Common myeloid progenitor, CD34-positive (primary cell): ENCODE results near the gene KRTAP10-11.
"Not testable (repeated sequence)": the region's sequence is repeated elsewhere in the genome, so short reads cannot be mapped to it uniquely, and the experiment has no call there.

Experiments
- CTCF ChIA-PET: fragments of 350-600 bp; sonication (Branson Sonifier 250); formaldehyde crosslinking; loops from one replicate; lab custom pipeline; 2021; ENCODE audit warnings: antibody characterized with exemption; lab: Charles Lee
- POLR2A ChIA-PET: fragments of 350-600 bp; sonication (Branson Sonifier 250); formaldehyde crosslinking; loops from one replicate; lab custom pipeline; 2021; ENCODE audit warnings: antibody characterized with exemption; lab: Charles Lee
- DNase-seq, 3 donors: peaks; one replicate each; pipeline versions ENCODE4 v3.0.0 to v3.0.0-alpha.2; 2013
- H3K27ac ChIP-seq, 2 experiments: 1 replicate in 1 of 2; 2 replicates in 1 of 2; pipeline ENCODE4 v1.7.0; 2013; ENCODE audit warnings: inconsistent platforms in 2 of 2, low read length in 2 of 2, mild to moderate bottlenecking in 2 of 2, low read depth in 1 of 2, moderate library complexity in 1 of 2; ENCODE audit not compliant: severe bottlenecking in 2 of 2, insufficient read depth in 1 of 2, poor library complexity in 1 of 2
- H3K27me3 ChIP-seq, 5 experiments: replicated peaks in 2 of 5; 1 replicate in 3 of 5; 2 replicates in 2 of 5; pipeline versions ENCODE4 v1.6.1 to v1.7.0; 2013; ENCODE audit warnings: low read length in 4 of 5, mild to moderate bottlenecking in 2 of 5, moderate library complexity in 2 of 5, inconsistent platforms in 1 of 5; ENCODE audit not compliant: insufficient read depth in 5 of 5, control insufficient read depth in 4 of 5
- H3K36me3 ChIP-seq, 4 experiments: 1 replicate in 2 of 4; 2 replicates in 2 of 4; pipeline versions ENCODE4 v1.6.1 to v1.7.0; 2013; ENCODE audit warnings: low read length in 3 of 4, control low read depth in 1 of 4, mild to moderate bottlenecking in 1 of 4; ENCODE audit not compliant: control insufficient read depth in 4 of 4, insufficient read depth in 4 of 4
- H3K4me1 ChIP-seq, 4 experiments: 1 replicate in 3 of 4; 2 replicates in 1 of 4; pipeline versions ENCODE4 v1.6.1 to v1.7.1; 2013; ENCODE audit warnings: low read length in 3 of 4, mild to moderate bottlenecking in 3 of 4, control low read depth in 1 of 4, inconsistent platforms in 1 of 4, moderate library complexity in 1 of 4; ENCODE audit not compliant: control insufficient read depth in 4 of 4, insufficient read depth in 4 of 4; ENCODE audit errors: control extremely low read depth in 1 of 4
- H3K4me3 ChIP-seq, 7 experiments: 1 replicate in 4 of 7; 2 replicates in 3 of 7; pipeline versions ENCODE4 v1.5.1 to v1.7.0; 2013; ENCODE audit warnings: mild to moderate bottlenecking in 7 of 7, low read length in 6 of 7, moderate library complexity in 6 of 7, inconsistent platforms in 2 of 7, low read depth in 2 of 7, control low read depth in 1 of 7; ENCODE audit not compliant: insufficient read depth in 4 of 7, control insufficient read depth in 1 of 7; ENCODE audit errors: extremely low read depth in 1 of 7
- H3K9me3 ChIP-seq, 5 experiments: 1 replicate in 4 of 5; 2 replicates in 1 of 5; pipeline versions ENCODE4 v1.6.1 to v1.7.1; 2013; ENCODE audit warnings: low read length in 4 of 5, mild to moderate bottlenecking in 2 of 5, inconsistent platforms in 1 of 5, low read depth in 1 of 5, moderate library complexity in 1 of 5; ENCODE audit not compliant: control insufficient read depth in 4 of 5, insufficient read depth in 2 of 5; ENCODE audit errors: control extremely low read depth in 1 of 5
- WGBS: methylation state at CpG from one replicate; pipeline ENCODE4 v1.1.5; 2013; ENCODE audit not compliant: insufficient coverage; 5-methylcytosine and 5-hydroxymethylcytosine counted together

Gene KRTAP10-11

GRCh38 chr21:44682580-44683151, 36.5 kb downstream of the KRTAP10-11 start:
- peaks cover 0 to 16% (median 10%) of the 10 kb centered on the region in 4 experiments for H3K4me1 ChIP-seq
- ChIA-PET POLR2A (no interaction called here), CTCF (no interaction called here)

GRCh38 chr21:44684077-44684476, 37.9 kb downstream of the KRTAP10-11 start:
- peaks cover 0 to 16% (median 10%) of the 10 kb centered on the region in 4 experiments for H3K4me1 ChIP-seq
- 83% methylated on average over 6 of the region's 7 CpGs for WGBS
- H3K4me3 ChIP-seq: no peak overlapping the region
- H3K27ac ChIP-seq: no peak overlapping the region
- no peaks in the 10 kb centered on the region for H3K9me3 ChIP-seq
- H3K36me3 ChIP-seq: no peaks in the 10 kb centered on the region
- H3K27me3 ChIP-seq: peaks cover 0 to 4% (median 0%) of the 10 kb centered on the region in 5 experiments
- POLR2A ChIA-PET: no interaction called here
- DNase-seq: no peak
- CTCF ChIA-PET: no interaction called here

More at GRCh38 chr21:44682580-44683151, 36.5 kb downstream of the KRTAP10-11 start:
- Histone ChIP-seq H3K27me3 (peaks cover 0 to 4% (median 2%) of the 10 kb centered on the region in 5 experiments), H3K4me3 (no peak overlapping the region), H3K36me3 (no peaks in the 10 kb centered on the region), H3K9me3 (peaks cover 0 to 2% (median 0%) of the 10 kb centered on the region in 5 experiments), H3K27ac (no peak overlapping the region)
- DNase-seq: no peak
- WGBS: 88% methylated on average over 14 of the region's 15 CpGs

- H3K4me3 ChIP-seq: no peak overlapping the region
- ChIA-PET CTCF (no interaction called here), POLR2A (no interaction called here)
- peaks cover 0 to 16% (median 10%) of the 10 kb centered on the region in 4 experiments for H3K4me1 ChIP-seq
- H3K9me3 ChIP-seq: no peaks in the 10 kb centered on the region
- no peaks in the 10 kb centered on the region for H3K36me3 ChIP-seq
- H3K27me3 ChIP-seq: peaks cover 0 to 4% (median 0%) of the 10 kb centered on the region in 5 experiments
- no peak overlapping the region for H3K27ac ChIP-seq
- DNase-seq: no peak
- 63% methylated on average over 3 of the region's 6 CpGs for WGBS
Measured at GRCh38 chr21:44684483-44684882, 38.3 kb downstream of the KRTAP10-11 start.

- peaks cover 0 to 16% (median 10%) of the 10 kb centered on the region in 4 experiments for H3K4me1 ChIP-seq
- WGBS: 100% methylated on average over 2 of the region's 6 CpGs
- H3K27me3 ChIP-seq, H3K36me3 ChIP-seq, CTCF ChIA-PET, H3K9me3 ChIP-seq, POLR2A ChIA-PET, H3K4me3 ChIP-seq, H3K27ac ChIP-seq, DNase-seq: not testable (repeated sequence)
Measured at GRCh38 chr21:44685050-44685449, 38.8 kb downstream of the KRTAP10-11 start.

- Histone ChIP-seq H3K27ac (no peak overlapping the region), H3K4me3 (no peak overlapping the region)
Measured at GRCh38 chr21:44686000-44686781, 40.0 kb downstream of the KRTAP10-11 start.

GRCh38 chr21:44686843-44687561, 40.8 kb downstream of the KRTAP10-11 start:
- H3K27ac ChIP-seq: no peak overlapping the region
- CTCF ChIA-PET: no interaction called here
- peaks cover 0 to 16% (median 10%) of the 10 kb centered on the region in 4 experiments for H3K4me1 ChIP-seq
- no peak for DNase-seq
- peaks cover 0 to 12% (median 5%) of the 10 kb centered on the region in 5 experiments for H3K27me3 ChIP-seq
- 92% methylated on average over 22 of the region's 25 CpGs for WGBS
- no peaks in the 10 kb centered on the region for H3K36me3 ChIP-seq
- POLR2A ChIA-PET: interaction anchor here (0.6 kb wide), 1 partner anchor 32 kb away, joined by 3 read pairs; no protein-coding TSS in a partner anchor
- peaks cover 0 to under 1% (median 0%) of the 10 kb centered on the region in 5 experiments for H3K9me3 ChIP-seq
- no peak overlapping the region for H3K4me3 ChIP-seq

More at GRCh38 chr21:44686000-44686781, 40.0 kb downstream of the KRTAP10-11 start:
- Histone ChIP-seq H3K36me3 (no peaks in the 10 kb centered on the region), H3K9me3 (no peaks in the 10 kb centered on the region), H3K27me3 (peaks cover 0 to 11% (median 5%) of the 10 kb centered on the region in 5 experiments), H3K4me1 (peaks cover 0 to 16% (median 10%) of the 10 kb centered on the region in 4 experiments)
- ChIA-PET CTCF (no interaction called here), POLR2A (interaction anchor here (0.6 kb wide), 1 partner anchor 31 kb away, joined by 3 read pairs; no protein-coding TSS in a partner anchor)
- 33% methylated on average over 11 of the region's 14 CpGs for WGBS
- DNase-seq: peak; percentile 44 to 95 (median 95)
